OCI-LY1 (cell line): Measurements from ENCODE around the gene AP2A1.

Experiments used
- H2AFZ ChIP-seq: fragments of 200-600 bp; sonication (generic), shearing (Covaris generic); 2 replicates; pipeline ENCODE4 v1.6.0; 2014; ENCODE audit warnings: antibody characterized with exemption, mild to moderate bottlenecking, low read length
- H3F3A ChIP-seq: fragments of 200-600 bp; sonication (generic), shearing (Covaris generic); 2 replicates; pipeline ENCODE4 v1.6.0; 2014; ENCODE audit warnings: mild to moderate bottlenecking, antibody characterized with exemption, low read length, moderate library complexity; ENCODE audit not compliant: insufficient read depth
- H3K27ac ChIP-seq: fragments of 200-600 bp; sonication (generic); 2 replicates; pipeline ENCODE4 v1.5.1; 2014; ENCODE audit warnings: low read length, mixed run types, mild to moderate bottlenecking, low read depth; ENCODE audit not compliant: poor library complexity, severe bottlenecking
- H3K27me3 ChIP-seq: fragments of 200-600 bp; sonication (generic); 2 replicates; pipeline ENCODE4 v1.6.0; 2014; ENCODE audit warnings: antibody characterized with exemption, mild to moderate bottlenecking, low read length, moderate library complexity; ENCODE audit not compliant: insufficient read depth
- H3K36me3 ChIP-seq: fragments of 200-600 bp; sonication (generic); 2 replicates; pipeline ENCODE4 v1.6.1; 2014; ENCODE audit warnings: mild to moderate bottlenecking, antibody characterized with exemption, low read length, moderate library complexity, mixed read lengths; ENCODE audit not compliant: insufficient read depth
- H3K4me1 ChIP-seq: fragments of 200-600 bp; sonication (generic); 2 replicates; pipeline ENCODE4 v1.5.1; 2014; ENCODE audit warnings: mild to moderate bottlenecking, low read length, moderate library complexity; ENCODE audit not compliant: insufficient read depth, severe bottlenecking
- H3K4me2 ChIP-seq: fragments of 200-600 bp; sonication (generic), shearing (Covaris generic); 2 replicates; pipeline ENCODE4 v1.6.1; 2014; ENCODE audit warnings: low read length
- H3K4me3 ChIP-seq: fragments of 200-600 bp; sonication (generic); 2 replicates; pipeline ENCODE4 v1.5.1; 2014; ENCODE audit warnings: low read length, low read depth, mild to moderate bottlenecking, mixed read lengths; ENCODE audit not compliant: poor library complexity, severe bottlenecking
- H3K79me2 ChIP-seq: fragments of 200-600 bp; shearing (Covaris generic); 2 replicates; pipeline ENCODE4 v1.6.1; 2016; ENCODE audit warnings: mixed run types, low read length, mixed read lengths; ENCODE audit not compliant: insufficient read depth
- H3K9ac ChIP-seq: fragments of 200-600 bp; sonication (generic), shearing (Covaris generic); 2 replicates; pipeline ENCODE4 v1.6.1; 2014; ENCODE audit warnings: mild to moderate bottlenecking, low read length, mixed read lengths
- H3K9me2 ChIP-seq: fragments of 200-600 bp; sonication (generic), shearing (Covaris generic); 2 replicates; pipeline ENCODE4 v1.6.1; 2014; ENCODE audit warnings: low read depth, mild to moderate bottlenecking, low read length, mixed read lengths
- H3K9me3 ChIP-seq: fragments of 200-600 bp; shearing (Covaris generic); 2 replicates; pipeline ENCODE4 v1.6.1; 2014; ENCODE audit warnings: low read length, mixed read lengths
- H4K20me1 ChIP-seq: fragments of 200-600 bp; sonication (generic), shearing (Covaris generic); 2 replicates; pipeline ENCODE4 v1.6.0; 2016; ENCODE audit warnings: mild to moderate bottlenecking, low read length; ENCODE audit not compliant: insufficient read depth
- EZH2 ChIP-seq: fragments of 200-600 bp; sonication (generic), shearing (Covaris generic); IDR thresholded peaks from 2 replicates; pipeline ENCODE4 v1.8.0; 2017; ENCODE audit warnings: borderline replicate concordance, mixed run types, mild to moderate bottlenecking, antibody characterized with exemption, low read length, moderate library complexity, mixed read lengths
- TF ChIP-seq, protein P1 (sequence below): fragments of 200-600 bp; sonication (generic), shearing (Covaris generic); IDR thresholded peaks from 2 replicates; pipeline ENCODE4 v1.5.1; 2017; ENCODE audit warnings: mild to moderate bottlenecking, antibody characterized with exemption, low read length, moderate library complexity, mixed read lengths

AP2A1 gene

DNA sequence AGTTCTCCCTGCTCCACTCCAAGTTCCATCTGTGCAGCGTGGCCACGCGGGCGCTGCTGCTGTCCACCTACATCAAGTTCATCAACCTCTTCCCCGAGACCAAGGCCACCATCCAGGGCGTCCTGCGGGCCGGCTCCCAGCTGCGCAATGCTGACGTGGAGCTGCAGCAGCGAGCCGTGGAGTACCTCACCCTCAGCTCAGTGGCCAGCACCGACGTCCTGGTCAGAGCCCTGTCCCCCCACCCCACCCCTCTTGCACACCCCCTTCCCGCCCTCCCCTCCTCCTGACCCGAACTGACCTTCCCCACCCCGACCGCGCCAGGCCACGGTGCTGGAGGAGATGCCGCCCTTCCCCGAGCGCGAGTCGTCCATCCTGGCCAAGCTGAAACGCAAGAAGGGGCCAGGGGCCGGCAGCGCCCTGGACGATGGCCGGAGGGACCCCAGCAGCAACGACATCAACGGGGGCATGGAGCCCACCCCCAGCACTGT is 34.6 kb downstream of the AP2A1 start:
- Histone ChIP-seq H3K36me3 (peaks cover 76% of the 10 kb centered on the region), H3K79me2 (no peaks in the 10 kb centered on the region), H3K4me1 (no peaks in the 10 kb centered on the region), H3K4me3 (no peak overlapping the region), H3K27ac (no peak overlapping the region), H3K9me3 (no peaks in the 10 kb centered on the region), H3K27me3 (no peaks in the 10 kb centered on the region), H2AFZ (no peak overlapping the region), H4K20me1 (no peaks in the 10 kb centered on the region), H3F3A (no peaks in the 10 kb centered on the region), H3K9ac (no peak overlapping the region), H3K9me2 (no peaks in the 10 kb centered on the region), H3K4me2 (no peak overlapping the region)
- no peak for TF ChIP-seq EZH2

DNA sequence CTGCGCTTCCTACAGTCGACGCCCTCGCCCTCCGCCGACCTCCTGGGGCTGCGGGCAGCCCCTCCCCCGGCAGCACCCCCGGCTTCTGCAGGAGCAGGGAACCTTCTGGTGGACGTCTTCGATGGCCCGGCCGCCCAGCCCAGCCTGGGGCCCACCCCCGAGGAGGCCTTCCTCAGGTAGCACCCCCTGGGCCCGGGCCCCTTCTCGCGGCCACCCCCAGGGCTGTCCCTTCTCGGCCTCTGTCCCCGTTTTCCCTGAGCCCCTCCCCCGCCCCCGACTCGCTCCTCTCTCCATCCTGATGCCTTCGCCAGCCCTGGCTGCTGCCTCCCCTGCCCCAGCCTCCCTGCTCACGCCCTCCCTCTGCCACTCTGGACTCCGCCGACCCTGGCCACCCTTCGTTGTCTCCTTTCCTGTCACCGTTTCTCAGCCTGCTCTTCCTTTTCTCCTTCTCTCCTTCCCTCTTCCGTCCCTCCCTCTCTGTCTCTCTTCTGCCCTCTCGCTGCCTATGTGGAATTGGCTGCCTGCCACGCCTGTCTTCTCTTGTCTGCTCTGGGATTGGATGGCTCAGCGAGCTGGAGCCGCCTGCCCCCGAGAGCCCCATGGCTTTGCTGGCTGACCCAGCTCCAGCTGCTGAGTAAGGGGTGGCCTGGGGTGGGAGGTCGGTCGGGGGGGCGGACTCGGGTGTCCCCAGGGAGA is 35.3 kb downstream of the AP2A1 start:
- no peak overlapping the region for H3K4me2 ChIP-seq
- H3K9me3 ChIP-seq, result no peaks in the 10 kb centered on the region
- no peaks in the 10 kb centered on the region for H3F3A ChIP-seq
- no peak overlapping the region for H3K9ac ChIP-seq
- no peaks in the 10 kb centered on the region for H3K9me2 ChIP-seq
- no peak overlapping the region for H3K27ac ChIP-seq
- H3K79me2 ChIP-seq, result no peaks in the 10 kb centered on the region
- peaks cover 74% of the 10 kb centered on the region for H3K36me3 ChIP-seq
- no peak overlapping the region for H3K4me3 ChIP-seq
- TF ChIP-seq, protein P1, sequence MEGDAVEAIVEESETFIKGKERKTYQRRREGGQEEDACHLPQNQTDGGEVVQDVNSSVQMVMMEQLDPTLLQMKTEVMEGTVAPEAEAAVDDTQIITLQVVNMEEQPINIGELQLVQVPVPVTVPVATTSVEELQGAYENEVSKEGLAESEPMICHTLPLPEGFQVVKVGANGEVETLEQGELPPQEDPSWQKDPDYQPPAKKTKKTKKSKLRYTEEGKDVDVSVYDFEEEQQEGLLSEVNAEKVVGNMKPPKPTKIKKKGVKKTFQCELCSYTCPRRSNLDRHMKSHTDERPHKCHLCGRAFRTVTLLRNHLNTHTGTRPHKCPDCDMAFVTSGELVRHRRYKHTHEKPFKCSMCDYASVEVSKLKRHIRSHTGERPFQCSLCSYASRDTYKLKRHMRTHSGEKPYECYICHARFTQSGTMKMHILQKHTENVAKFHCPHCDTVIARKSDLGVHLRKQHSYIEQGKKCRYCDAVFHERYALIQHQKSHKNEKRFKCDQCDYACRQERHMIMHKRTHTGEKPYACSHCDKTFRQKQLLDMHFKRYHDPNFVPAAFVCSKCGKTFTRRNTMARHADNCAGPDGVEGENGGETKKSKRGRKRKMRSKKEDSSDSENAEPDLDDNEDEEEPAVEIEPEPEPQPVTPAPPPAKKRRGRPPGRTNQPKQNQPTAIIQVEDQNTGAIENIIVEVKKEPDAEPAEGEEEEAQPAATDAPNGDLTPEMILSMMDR, result no peak
- TF ChIP-seq EZH2, result no peak
- H4K20me1 ChIP-seq, result no peaks in the 10 kb centered on the region
- H2AFZ ChIP-seq, result no peak overlapping the region
- H3K4me1 ChIP-seq, result no peaks in the 10 kb centered on the region
- H3K27me3 ChIP-seq, result no peaks in the 10 kb centered on the region

DNA sequence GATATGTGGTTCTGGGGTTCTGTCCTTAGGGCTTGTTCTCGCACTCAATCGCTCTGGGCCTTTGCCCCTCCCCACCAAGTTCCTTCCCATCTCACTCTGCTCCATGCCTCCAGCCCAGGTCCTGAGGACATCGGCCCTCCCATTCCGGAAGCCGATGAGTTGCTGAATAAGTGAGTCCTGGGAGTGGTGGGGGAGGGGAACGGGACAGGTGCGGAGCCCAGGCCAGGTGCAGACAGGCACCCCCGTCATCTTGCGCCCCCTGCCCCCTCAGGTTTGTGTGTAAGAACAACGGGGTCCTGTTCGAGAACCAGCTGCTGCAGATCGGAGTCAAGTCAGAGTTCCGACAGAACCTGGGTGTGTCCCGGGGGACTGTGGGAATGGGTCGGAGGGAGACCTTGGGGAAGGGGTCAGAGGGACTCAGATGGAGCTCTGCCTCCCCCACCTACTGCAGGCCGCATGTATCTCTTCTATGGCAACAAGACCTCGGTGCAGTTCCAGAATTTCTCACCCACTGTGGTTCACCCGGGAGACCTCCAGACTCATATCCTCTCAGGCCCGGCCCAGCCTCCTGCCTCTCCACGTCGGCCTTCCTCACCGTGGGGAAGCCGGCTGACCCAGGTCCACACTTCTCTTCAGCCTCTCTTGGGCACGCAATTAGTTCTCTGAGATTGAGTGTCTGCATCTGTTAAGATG is 36.2 kb downstream of the AP2A1 start:
- Histone ChIP-seq H3K27me3 (no peaks in the 10 kb centered on the region), H2AFZ (no peak overlapping the region), H3K4me2 (no peak overlapping the region), H3K9me3 (no peaks in the 10 kb centered on the region), H3K4me3 (no peak overlapping the region), H3K9me2 (no peaks in the 10 kb centered on the region), H4K20me1 (no peaks in the 10 kb centered on the region), H3F3A (no peaks in the 10 kb centered on the region), H3K27ac (no peak overlapping the region), H3K36me3 (peaks cover 77% of the 10 kb centered on the region), H3K9ac (no peak overlapping the region), H3K4me1 (no peaks in the 10 kb centered on the region), H3K79me2 (no peaks in the 10 kb centered on the region)
- no peak for TF ChIP-seq EZH2
- TF ChIP-seq, protein P1, result no peak
